ENCODE measurements around the gene TMC7. TPM values are rescaled to one million over a fixed set of nuclear protein-coding genes. Genes with fewer than 3 reads are reported as not detected.

Gene TMC7
- total RNA-seq, result 2.6 and 3.5 TPM in 2 replicates

GRCh38 chr16:18983565-18984434 lies at the start of gene TMC7:
Gene TMC7 (plus strand): TSS chr16:18983934. CDS start chr16:18984064, 130 bp downstream.

DNA sequence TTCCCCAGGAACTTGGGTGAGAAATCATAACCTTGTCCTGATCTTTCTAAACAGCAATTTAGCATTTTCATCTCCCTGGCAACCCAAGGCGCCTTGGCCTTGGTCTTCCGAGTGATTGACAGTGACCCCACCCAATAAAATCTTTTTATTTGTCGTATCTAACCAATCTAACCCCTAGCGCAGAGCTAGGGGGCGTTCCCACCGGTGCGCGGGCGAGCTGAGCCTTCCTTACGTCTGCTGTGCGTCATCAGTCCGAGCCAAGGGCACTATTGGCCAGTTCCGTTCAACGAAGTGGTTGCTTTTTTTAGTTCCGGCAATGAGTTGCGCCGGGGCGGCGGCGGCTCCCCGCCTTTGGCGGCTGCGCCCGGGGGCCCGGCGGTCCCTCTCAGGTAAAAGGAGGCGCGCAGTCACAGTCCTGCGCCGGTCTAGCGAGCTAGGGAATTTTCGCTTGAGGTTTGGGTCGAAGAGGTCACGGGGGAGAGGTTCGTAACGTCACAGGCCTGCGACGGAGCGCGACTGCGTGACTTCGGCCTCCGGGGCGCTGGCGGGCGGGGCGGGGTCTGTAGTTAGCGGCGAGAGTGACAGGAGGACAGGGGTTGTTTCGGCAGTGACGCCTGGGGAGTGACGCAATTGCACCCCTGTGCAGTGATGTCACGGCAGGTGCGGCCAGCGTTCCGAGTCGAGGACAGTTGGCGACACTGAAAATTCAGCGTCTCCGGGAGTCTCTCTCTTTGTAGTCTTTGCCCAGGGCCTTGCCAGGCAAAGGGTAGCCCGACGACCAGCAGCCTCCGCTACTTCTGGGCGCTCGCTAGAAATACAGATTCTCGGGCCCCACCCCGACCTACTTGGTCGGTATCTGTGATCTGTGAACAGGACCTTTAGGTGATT lies 83.9 kb downstream of the TMC7 start, which contains the start of gene COQ7:
Gene COQ7, plus strand, starts transcription at position 266 of the 888 bp plus-strand sequence. Its CDS starts 51 bp downstream, at position 317.

Other genes with a start within 250 kb of the TMC7 start
- 2,235 and 2,392 TPM in 2 replicates for gene RPS15A, start 193.6 kb upstream of the TMC7 start, total RNA-seq
- gene ARL6IP1, start 182.4 kb upstream of the TMC7 start, total RNA-seq, result 445 and 755 TPM in 2 replicates
- 53.3 and 58.7 TPM in 2 replicates for gene SMG1, start 57.5 kb upstream of the TMC7 start, total RNA-seq
- 18.2 and 19.5 TPM in 2 replicates for gene COQ7, start 83.7 kb downstream of the TMC7 start, total RNA-seq
- 33.9 and 43.2 TPM in 2 replicates for gene ITPRIPL2, start 130.0 kb downstream of the TMC7 start, total RNA-seq
- gene SYT17, start 184.3 kb downstream of the TMC7 start, total RNA-seq, result 0.91 and 4.2 TPM in 2 replicates